D341Med (cell line): ENCODE data around the gene DNMT3B.

Experiments
- DNase-seq: peaks from one replicate; pipeline ENCODE4 v3.0.0; 2012; ENCODE audit warnings: low spot score

DNMT3B gene

DNA sequence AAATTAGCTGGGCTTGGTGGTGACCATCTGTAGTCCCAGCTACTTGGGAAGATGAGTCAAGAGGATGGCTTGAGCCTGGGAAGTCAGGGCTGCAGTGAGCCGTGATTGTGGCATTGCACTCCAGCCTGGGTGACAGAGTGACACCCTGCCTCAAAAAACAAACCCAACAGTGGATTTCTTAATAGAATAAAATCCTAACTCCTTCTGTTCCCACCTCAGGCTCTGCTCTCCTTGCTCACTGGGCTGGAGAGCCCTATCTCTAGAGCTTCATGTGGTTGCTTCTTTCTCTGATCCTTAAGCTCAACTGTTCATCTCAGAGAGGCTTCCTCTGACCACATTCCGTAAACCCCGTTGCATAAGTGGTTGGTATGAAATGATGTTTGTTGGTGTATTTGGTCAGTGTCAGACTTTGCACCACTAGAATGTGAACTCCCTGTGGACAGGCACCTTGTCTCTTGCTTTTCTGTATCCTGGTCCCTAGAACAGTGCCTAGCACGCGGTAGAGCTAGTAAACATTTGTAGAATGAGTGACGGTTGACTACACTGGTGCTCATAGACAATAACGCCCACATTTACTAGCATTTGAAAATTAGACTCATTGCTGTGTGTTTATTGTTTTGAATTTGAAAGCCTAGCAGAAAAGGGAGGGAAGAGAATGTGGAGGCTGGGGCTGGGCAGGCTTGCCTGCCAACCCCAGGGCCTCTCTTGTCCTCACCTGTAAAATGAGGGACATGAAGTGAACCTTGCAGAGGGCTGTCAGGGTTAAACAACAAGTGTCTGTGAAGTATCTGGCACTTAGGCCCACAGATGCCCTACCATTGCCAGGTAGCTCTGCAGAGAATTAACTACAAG is 61.8 kb downstream of the DNMT3B start:
- DNase-seq: no peak

GRCh38 chr20:32828029-32828680 is 66.0 kb downstream of the DNMT3B start:
- no peak for DNase-seq

GRCh38 chr20:32829311-32830005 is 67.3 kb downstream of the DNMT3B start:
- no peak for DNase-seq

DNA sequence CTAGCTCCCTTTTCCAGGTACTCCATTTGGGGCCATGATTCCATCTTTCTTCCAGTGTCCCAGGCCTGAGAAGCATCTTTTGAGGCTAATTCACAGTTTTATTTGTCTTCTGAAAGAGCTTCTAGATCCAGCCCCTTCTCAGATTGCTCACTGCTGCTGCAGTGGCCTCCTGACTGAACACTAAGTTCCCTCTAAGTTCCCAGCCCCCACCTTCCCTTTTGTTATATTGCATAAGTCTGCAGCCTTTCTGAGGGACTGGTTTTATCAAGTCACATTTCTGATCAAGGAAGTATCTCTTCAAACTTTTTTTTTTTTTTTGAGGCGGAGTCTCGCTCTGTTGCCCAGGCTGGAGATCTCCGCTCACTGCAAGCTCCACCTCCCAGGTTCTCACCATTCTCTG is 68.3 kb downstream of the DNMT3B start:
- no peak for DNase-seq

GRCh38 chr20:32831982-32832381 is 69.8 kb downstream of the DNMT3B start:
- no peak for DNase-seq

DNA sequence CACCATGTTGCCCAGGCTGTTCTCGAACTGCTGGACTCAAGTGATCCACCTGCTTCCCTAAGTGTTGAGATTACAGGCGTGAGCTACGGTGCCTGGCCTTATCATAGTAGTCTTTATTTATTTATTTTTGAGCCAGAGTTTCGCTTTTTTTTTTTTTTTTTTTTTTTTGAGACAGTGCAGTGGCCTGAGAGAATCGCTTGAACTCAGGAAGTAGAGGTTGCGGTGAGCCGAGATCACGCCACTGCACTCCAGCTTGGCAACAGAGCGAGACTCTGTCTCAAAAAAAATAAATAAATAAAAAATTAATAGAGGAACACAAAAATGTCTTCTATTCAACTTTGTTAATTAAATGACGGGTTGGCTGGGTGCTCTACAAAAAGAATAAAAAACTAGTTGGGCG is 70.5 kb downstream of the DNMT3B start:
- DNase-seq: no peak

GRCh38 chr20:32834972-32835371 is 72.8 kb downstream of the DNMT3B start:
- DNase-seq: no peak

GRCh38 chr20:32837157-32837556 is 75.0 kb downstream of the DNMT3B start:
- no peak for DNase-seq

GRCh38 chr20:32839227-32839981 is 77.2 kb downstream of the DNMT3B start:
- no peak for DNase-seq

- no peak for DNase-seq
These were observed 77.7 kb downstream of the DNMT3B start for GRCh38 chr20:32839982-32840285.

DNA sequence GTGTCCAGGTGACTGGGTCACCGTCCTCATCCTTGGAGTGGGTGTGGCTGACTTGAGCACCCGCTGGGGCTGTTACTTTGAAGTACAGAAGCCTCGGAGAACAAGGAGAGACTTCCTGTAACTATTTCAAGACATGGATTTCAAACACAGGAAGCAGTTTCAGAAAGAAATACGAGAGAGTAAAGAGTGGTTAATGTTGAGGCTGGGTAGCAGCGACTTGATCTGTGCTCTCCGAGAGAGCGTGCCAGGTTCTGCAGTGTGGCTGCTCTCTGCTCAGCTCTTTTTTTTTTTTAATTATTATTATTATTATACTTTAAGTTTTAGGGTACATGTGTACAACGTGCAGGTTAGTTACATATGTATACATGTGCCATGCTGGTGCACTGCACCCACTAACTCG is 79.0 kb downstream of the DNMT3B start:
- DNase-seq: no peak

GRCh38 chr20:32841632-32842031 is 79.4 kb downstream of the DNMT3B start:
- no peak for DNase-seq

DNA sequence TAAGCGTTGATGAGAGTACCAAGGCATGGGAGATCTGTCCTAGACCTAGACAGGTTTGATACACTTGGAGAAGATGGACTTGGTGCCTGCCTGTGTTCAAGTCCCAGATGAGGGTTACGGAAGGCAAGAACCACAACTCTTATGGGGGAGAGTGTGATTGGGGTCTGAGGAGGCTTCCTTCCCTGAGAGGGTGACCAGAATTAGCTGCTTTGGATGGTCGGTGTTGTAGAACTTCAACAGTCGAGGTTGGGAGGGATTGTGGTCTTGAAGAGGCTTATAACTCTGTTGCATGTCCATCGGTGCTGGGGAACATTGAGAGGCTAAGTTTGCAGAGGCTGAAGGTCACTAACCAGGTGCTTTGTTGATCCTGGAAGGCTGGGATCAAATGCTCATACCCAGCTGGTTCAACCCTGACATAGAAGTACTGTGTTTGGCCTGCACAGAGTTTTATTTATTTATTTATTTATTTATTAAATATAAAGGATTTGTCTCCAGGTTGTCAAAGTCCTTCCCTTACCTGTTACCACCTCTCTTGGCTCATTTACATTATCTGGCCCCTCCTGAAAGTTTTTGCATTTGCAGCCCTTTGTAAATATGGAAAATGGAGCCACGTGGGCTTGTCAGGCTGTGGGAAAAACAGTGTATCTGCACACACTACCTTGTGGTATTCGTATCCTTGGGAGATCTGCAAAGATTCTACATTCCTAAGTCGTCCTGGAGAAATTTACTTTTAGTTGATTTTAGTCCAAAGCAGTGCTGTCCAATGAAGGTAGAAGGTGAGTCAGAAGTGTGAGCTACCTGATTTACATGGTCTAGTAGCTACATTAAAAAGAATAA is 80.7 kb downstream of the DNMT3B start:
- no peak for DNase-seq

GRCh38 chr20:32845786-32846185 is 83.6 kb downstream of the DNMT3B start:
- no peak for DNase-seq

DNA sequence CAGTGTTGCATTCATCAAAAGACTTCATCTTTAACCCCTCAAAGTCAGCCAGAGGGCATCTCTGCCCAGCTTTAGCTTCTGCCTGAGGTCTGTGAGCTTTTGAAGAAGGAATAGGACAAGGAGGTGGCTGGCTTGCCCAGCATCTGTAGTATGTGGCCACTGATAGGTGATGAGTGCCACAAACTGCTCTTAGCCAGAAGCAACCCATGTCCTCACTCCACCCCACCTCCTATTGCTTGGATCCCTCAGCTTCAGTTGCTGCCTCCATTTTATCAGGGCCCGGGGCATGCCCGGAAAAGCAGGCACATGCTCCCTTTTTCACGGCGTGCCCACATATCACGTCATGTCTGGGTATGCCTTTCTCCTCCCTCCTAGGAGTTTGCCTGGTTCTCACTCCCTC is 84.7 kb downstream of the DNMT3B start:
- no peak for DNase-seq

DNA sequence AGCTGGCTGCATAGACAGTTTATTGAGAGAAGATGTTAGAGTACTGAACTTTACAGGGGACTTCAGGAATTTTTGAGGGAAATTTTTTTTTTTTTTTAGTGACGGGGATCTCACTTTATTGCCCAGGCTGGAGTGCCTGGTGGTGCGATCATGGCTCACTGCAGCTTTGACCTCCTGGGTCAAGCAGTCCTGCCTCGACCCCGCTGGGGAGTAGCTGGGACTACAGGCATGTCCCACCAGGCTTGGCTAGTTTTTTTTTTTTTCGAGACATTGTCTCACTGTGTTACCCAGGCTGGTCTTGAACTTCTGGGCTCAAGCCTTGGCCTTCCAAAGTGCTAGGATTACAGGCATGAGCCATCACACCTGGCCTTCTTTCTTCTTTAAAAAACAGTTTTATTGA is 85.8 kb downstream of the DNMT3B start:
- DNase-seq: no peak

DNA sequence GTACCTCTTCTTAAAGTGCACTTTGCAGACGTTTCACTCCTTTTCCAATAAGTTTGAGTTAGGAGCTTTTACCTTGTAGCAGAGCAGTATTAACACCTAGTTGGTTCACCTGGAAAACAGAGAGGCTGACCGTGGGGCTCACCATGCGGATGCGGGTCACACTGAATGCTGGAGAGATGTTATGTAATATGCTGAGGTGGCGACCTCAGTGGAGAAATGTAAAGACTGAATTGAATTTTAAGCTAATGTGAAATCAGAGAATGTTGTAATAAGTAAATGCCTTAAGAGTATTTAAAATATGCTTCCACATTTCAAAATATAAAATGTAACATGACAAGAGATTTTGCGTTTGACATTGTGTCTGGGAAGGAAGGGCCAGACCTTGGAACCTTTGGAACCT is 86.7 kb downstream of the DNMT3B start:
- DNase-seq: no peak

GRCh38 chr20:32849577-32849976 is 87.4 kb downstream of the DNMT3B start:
- no peak for DNase-seq

- DNase-seq: no peak
These were observed 93.2 kb downstream of the DNMT3B start for GRCh38 chr20:32855387-32855786.

DNA sequence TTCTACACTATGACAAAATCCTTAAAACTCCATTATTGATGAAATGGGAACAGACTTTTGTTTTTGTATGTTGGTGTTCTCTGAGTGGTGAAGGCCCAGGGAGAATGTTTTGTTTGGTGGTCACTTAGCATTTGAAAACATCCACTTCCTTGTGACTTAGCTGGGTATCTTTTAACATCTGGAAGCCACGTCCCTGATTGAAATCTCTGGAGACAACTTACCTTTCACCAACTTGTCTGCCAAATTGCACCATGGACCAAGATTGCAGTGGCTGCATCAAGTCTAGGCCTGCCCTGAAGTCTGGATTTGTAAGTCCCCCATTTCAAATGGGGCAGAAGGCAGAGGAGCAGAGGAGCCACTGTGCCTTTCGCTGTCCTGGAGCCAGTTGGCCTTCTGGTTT is 96.0 kb downstream of the DNMT3B start:
- no peak for DNase-seq
